Progenitor cell of endocrine pancreas (in vitro differentiated cells): ENCODE data around the gene BTBD8. TPM values are rescaled to one million over a fixed set of nuclear protein-coding genes. Genes with fewer than 3 reads are reported as not detected.

Source experiments
- DNase-seq: peaks from one replicate; pipeline ENCODE4 v3.0.0; 2021; ENCODE audit warnings: low spot score; ENCODE audit not compliant: unreplicated experiment
- H3K27ac Mint-ChIP-seq: 2 replicates; pipeline ENCODE4 v1.8.0; 2021; ENCODE audit warnings: mild to moderate bottlenecking, moderate library complexity, mixed read lengths
- H3K27me3 Mint-ChIP-seq: 2 replicates; pipeline ENCODE4 v1.8.0; 2021; ENCODE audit warnings: mixed read lengths
- H3K36me3 Mint-ChIP-seq: 2 replicates; pipeline ENCODE4 v1.8.0; 2022; ENCODE audit warnings: mixed read lengths; ENCODE audit not compliant: insufficient read depth
- H3K4me1 Mint-ChIP-seq: 2 replicates; pipeline ENCODE4 v1.8.0; 2021; ENCODE audit warnings: low read depth, mixed read lengths
- H3K4me3 Mint-ChIP-seq: 2 replicates; pipeline ENCODE4 v1.8.0; 2021; ENCODE audit warnings: low read depth, mild to moderate bottlenecking, moderate library complexity, mixed read lengths
- H3K9me3 Mint-ChIP-seq: 2 replicates; pipeline ENCODE4 v1.8.0; 2021; ENCODE audit warnings: low read depth, mixed read lengths
- long read RNA-seq: library from polyadenylated mRNA; unstranded; transcript quantifications from one replicate; pipeline ENCODE4 v2.0.0, GENCODE V29; 2020
- total RNA-seq: library from RNA; stranded (reverse); gene quantifications from 2 replicates; pipeline ENCODE4 v1.2.1, GENCODE V29; 2021
- TF ChIP-seq, protein P1 (sequence below): fragments of 200-600 bp; sonication (generic); IDR thresholded peaks from one replicate; pipeline ENCODE4 v1.5.0; 2021; ENCODE audit warnings: antibody characterized with exemption, mild to moderate bottlenecking; ENCODE audit not compliant: unreplicated experiment

BTBD8 gene
- total RNA-seq = 7.7 and 8.2 TPM in 2 replicates
- long read RNA-seq, partial matches to known transcripts = 31 of 53 reads
- long read RNA-seq, other reads (novel, unspliced or antisense) = 22 of 53 reads

DNA sequence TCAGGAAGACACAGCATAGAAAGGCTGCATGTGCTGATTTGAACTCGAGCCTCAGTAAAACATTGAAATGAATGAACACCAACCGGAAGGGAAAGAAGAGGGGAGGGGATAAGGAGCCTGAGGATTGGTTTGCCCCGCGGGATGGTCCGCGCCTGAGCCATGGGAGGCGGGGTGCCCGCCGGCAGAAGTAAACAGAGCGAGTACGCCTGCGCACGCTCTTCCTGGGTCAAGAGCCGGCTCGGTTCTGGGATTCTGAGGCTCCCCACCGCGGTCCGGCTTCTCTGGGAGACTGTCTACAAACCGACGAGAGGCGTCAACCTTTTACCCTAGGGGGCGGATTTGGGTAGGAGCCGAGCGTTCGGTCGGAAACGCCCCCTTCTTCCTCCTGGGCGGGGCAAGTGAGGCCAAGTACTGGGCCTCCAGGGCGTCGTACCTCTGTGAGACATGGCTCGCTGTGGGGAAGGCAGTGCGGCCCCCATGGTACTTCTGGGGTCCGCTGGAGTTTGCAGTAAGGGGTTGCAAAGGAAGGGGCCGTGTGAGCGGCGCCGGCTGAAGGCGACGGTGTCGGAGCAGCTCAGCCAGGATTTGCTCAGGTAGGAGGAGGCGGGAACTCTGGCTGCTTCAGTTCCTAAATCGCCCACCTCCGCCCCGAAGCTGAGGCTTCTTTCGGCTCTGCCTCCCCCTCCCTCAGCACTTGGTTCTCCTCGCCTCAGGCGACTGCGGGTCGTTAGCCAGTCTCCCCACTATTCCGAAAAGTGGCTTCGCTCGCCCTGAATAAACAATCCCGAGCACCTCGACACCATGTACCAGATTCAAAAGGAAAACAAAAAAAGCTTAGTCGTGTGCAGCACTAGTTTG is at the start of gene BTBD8:
TSS of gene BTBD8 (plus strand) at position 218 of the 858 bp plus-strand sequence. CDS start at position 445, 227 bp downstream.
- H3K27me3 Mint-ChIP-seq = no peaks in the 10 kb centered on the region
- peak within 1 kb of the TSS; percentile 96 for H3K27ac Mint-ChIP-seq
- peaks cover 15% of the 10 kb centered on the region for H3K36me3 Mint-ChIP-seq
- H3K4me3 Mint-ChIP-seq = peak within 1 kb of the TSS; percentile 99
- peaks cover 4% of the 10 kb centered on the region for H3K4me1 Mint-ChIP-seq
- H3K9me3 Mint-ChIP-seq = peaks cover 16% of the 10 kb centered on the region
- DNase-seq = peak; percentile 66
- TF ChIP-seq, protein P1, sequence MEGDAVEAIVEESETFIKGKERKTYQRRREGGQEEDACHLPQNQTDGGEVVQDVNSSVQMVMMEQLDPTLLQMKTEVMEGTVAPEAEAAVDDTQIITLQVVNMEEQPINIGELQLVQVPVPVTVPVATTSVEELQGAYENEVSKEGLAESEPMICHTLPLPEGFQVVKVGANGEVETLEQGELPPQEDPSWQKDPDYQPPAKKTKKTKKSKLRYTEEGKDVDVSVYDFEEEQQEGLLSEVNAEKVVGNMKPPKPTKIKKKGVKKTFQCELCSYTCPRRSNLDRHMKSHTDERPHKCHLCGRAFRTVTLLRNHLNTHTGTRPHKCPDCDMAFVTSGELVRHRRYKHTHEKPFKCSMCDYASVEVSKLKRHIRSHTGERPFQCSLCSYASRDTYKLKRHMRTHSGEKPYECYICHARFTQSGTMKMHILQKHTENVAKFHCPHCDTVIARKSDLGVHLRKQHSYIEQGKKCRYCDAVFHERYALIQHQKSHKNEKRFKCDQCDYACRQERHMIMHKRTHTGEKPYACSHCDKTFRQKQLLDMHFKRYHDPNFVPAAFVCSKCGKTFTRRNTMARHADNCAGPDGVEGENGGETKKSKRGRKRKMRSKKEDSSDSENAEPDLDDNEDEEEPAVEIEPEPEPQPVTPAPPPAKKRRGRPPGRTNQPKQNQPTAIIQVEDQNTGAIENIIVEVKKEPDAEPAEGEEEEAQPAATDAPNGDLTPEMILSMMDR = no peak

DNA sequence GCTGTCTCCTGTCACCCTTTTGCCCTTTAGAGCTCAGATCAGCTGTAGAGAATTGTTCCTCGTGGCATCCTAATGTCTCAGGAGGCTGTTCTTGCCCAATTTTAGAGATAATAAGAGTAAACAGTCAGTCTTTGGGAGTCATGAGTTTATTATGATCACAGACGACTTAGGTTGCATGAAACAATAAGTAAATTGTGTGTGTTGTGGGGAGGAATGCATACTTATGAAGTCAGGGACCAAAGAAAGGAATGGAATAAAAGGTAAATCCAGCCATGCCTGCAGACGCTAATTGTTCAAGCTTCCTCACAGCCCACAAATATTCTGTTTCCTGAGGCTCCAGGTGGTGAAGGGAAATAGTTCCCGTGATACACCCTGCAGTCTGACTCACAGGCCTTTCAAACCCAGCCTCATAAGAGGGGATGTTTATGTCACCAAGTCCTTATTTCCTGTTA is 49.5 kb upstream of the BTBD8 start:
- peaks cover 10% of the 10 kb centered on the region for H3K4me1 Mint-ChIP-seq
- H3K4me3 Mint-ChIP-seq = peak overlapping the region; percentile 76
- TF ChIP-seq, protein P1 = no peak
- DNase-seq = no peak
- peaks cover 16% of the 10 kb centered on the region for H3K27me3 Mint-ChIP-seq
- peaks cover 5% of the 10 kb centered on the region for H3K36me3 Mint-ChIP-seq
- no peaks in the 10 kb centered on the region for H3K9me3 Mint-ChIP-seq
- peak overlapping the region; percentile 82 for H3K27ac Mint-ChIP-seq

DNA sequence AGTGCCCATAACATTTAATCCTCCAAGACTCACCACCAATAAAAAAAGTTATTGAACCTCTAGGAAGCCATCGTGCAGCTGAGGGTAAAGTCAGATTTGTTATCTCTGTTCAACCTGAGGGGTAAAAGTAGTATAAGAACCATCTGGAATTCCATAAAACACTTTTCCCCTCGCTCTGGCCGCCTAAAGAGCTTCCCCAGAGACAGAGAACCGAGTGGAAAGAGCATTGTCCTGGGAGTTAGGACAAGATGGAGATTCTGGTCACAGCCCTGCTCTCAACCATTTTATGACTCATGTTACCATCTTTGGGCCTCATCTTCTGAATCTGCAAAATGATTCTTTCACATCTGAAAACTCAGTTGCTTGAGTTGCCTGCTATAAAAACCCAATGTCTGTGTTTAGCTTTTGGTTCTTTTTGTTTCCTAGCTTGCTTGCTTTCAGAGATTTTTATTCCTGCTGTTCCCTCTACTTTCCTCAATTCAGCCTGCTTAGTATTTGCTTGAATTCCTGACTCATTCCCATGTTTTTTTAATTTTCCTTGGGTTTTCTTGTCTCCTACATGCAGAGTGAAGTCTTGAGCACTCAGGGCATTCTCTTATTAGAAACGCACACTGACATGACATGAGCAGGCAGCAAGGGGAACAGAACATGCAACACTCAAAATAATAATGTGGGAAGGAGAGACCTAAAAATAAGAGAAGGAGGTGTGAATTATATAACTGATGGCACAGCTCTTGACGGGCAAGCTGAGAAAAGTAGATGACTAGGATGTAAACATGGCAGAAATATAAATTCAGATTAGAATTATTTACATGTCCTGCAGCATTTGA is 48.6 kb upstream of the BTBD8 start:
- H3K27ac Mint-ChIP-seq = no peak overlapping the region
- DNase-seq = no peak

DNA sequence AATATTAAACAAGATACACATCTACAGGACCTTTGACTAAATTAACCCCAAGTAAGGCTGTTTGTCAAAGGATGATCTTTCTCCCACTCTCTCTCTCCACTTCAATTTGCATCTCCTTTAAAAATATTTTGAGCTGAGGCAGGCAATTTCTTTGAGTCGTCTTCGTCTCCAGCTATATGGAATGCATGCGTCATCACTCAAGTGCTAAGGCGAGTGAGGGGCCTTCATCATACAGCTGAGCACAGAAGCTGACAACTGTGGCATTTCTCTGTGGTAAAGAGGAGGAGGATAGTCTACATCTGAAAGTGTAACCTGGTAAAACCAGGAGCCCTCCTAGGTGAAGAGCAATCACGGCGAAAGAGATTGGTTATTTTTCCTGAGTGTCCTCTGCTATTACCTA is 42.7 kb upstream of the BTBD8 start:
- H3K4me3 Mint-ChIP-seq = no peak overlapping the region
- no peaks in the 10 kb centered on the region for H3K27me3 Mint-ChIP-seq
- DNase-seq = no peak
- H3K27ac Mint-ChIP-seq = no peak overlapping the region
- no peaks in the 10 kb centered on the region for H3K9me3 Mint-ChIP-seq
- H3K4me1 Mint-ChIP-seq = peaks cover 10% of the 10 kb centered on the region
- TF ChIP-seq, protein P1 = no peak
- no peaks in the 10 kb centered on the region for H3K36me3 Mint-ChIP-seq

More for the DNA sequence above, 48.6 kb upstream of the BTBD8 start:
- Mint-ChIP-seq H3K9me3 (no peaks in the 10 kb centered on the region), H3K4me1 (peaks cover 10% of the 10 kb centered on the region), H3K4me3 (no peak overlapping the region), H3K36me3 (peaks cover 4% of the 10 kb centered on the region), H3K27me3 (peaks cover 16% of the 10 kb centered on the region)
- TF ChIP-seq, protein P1 = no peak
